ENCODE results near the gene NEK9.

DNA sequence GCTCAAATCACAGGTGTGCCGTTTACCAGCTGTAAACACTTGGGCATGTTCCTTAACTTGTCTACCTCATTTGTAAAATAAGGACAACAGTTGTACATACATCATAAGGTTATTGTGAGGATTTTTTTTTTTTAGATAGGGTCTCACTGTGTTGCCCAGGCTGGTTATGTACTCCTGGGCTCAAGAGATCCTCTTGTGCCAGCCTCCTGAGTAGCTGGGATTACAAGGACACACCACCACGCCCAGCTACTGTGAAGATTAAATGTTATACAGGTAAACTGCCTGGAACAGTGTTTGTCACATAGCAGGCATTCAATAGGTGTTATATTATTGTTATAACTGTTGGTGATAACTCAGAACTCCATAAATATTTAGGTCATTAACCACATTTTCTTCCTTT lies 36.8 kb upstream of the NEK9 start:
- TF ChIP-seq ZNF274 (IDR thresholded peaks at IDR 0.05; ENCODE audit: insufficient read depth, insufficient read length) = no peak
- no peak for TF ChIP-seq ESRRA (IDR thresholded peaks at IDR 0.05; ENCODE audit: low read length)
- TF ChIP-seq SIX5 (IDR thresholded peaks at IDR 0.05; ENCODE audit: low read depth, low read length, severe bottlenecking) = no peak
- TF ChIP-seq TAF1 (IDR thresholded peaks at IDR 0.05; ENCODE audit: borderline replicate concordance, low read depth, low read length) = no peak
- no peak for TF ChIP-seq TARDBP (IDR thresholded peaks at IDR 0.05; ENCODE audit: borderline replicate concordance)
- no peak for TF ChIP-seq CBFB (IDR thresholded peaks at IDR 0.05; ENCODE audit: low read depth)
- TF ChIP-seq HCFC1 (IDR thresholded peaks at IDR 0.05; ENCODE audit: low read length) = no peak
- no peak for TF ChIP-seq USF2 (IDR thresholded peaks at IDR 0.05; ENCODE audit: borderline replicate concordance, low read depth, low read length)
- TF ChIP-seq ASH2L (IDR thresholded peaks at IDR 0.05; ENCODE audit: borderline replicate concordance, low read depth) = no peak
